Measurements from ENCODE around the gene RIPOR3.

DNA sequence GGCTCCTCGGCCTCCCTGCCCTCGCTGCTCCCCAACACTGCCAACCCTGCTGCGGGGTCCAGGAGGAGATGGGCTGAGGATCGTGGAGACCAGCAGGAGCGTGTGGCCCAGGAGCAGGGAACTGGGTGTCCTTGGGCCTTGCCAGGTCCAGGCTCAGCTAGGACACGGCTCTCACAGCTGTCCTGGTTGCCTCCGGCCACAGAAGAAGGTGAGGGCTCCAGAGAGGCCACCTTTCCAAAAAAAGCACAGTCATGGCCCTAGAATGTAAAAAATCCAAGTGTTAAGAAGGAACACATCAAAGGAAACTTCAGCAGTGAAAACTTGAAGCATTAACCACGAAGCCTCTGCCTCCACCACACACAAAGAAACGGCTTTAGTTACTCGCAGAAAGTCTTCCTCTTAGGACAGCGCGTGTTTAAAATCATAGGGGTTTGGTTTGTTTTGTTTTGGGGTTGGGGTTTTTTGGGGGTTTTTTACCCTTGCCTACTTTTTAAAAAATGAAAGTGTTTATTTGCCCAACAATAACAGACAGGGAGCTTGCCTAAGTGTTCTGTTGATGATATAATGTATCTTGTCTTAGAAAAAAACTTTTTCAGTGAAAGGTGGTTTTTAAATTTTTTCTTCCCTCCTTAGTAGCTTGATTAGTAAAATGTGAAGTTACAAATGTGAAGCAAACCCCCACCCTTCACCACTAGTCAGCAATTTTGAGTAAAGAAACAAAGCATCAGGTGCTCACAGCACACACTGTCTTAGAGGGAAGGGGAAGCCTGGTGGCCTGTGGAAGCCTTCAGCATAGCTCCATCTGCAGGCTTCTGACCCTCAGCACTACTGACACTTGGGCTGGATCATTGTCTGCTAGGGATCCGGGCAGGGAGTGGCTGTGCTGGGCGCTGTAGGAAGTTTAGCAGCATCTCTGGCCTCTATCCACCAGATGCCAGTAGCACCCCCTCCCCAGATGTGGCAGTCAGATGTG is 121.2 kb downstream of the RIPOR3 start:
- TF ChIP-seq, protein P1, sequence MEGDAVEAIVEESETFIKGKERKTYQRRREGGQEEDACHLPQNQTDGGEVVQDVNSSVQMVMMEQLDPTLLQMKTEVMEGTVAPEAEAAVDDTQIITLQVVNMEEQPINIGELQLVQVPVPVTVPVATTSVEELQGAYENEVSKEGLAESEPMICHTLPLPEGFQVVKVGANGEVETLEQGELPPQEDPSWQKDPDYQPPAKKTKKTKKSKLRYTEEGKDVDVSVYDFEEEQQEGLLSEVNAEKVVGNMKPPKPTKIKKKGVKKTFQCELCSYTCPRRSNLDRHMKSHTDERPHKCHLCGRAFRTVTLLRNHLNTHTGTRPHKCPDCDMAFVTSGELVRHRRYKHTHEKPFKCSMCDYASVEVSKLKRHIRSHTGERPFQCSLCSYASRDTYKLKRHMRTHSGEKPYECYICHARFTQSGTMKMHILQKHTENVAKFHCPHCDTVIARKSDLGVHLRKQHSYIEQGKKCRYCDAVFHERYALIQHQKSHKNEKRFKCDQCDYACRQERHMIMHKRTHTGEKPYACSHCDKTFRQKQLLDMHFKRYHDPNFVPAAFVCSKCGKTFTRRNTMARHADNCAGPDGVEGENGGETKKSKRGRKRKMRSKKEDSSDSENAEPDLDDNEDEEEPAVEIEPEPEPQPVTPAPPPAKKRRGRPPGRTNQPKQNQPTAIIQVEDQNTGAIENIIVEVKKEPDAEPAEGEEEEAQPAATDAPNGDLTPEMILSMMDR (IDR thresholded peaks at IDR 0.05): peak in 3 of 6 experiments; percentile 25 to 32 (median 26)
- no peak for TF ChIP-seq POLR2A (IDR thresholded peaks at IDR 0.05)
